ENCODE data around the gene FBXO45. TPM values are rescaled to one million over a fixed set of nuclear protein-coding genes. Genes with fewer than 3 reads are reported as not detected.

The FBXO45 gene
- total and polyA plus RNA-seq, 9 of the 15 experiments (the other 6 are each of a cell fraction or from before 2014, with no cell fraction given), result 15.2 to 52.8 (median 37.0) TPM

- TF ChIP-seq GABPB1 (CRISPR knock-in tag; IDR thresholded peaks at IDR 0.05) (peak; percentile 63), CXXC5 (CRISPR knock-in tag; IDR thresholded peaks at IDR 0.05) (peak; percentile 68), JUND (IDR thresholded peaks at IDR 0.05; ENCODE audit: borderline replicate concordance, low read depth, low read length) (no peak), JUND (tag; IDR thresholded peaks at IDR 0.05; ENCODE audit: borderline replicate concordance, low read depth, low read length) (no peak; the same call in 2 of the 3 replicates), SUPT5H (IDR thresholded peaks at IDR 0.05) (no peak), ZNF592 (IDR thresholded peaks at IDR 0.05) (peak; percentile 73), ZBTB11 (CRISPR knock-in tag; IDR thresholded peaks at IDR 0.05) (0 out of 6 replicates have a peak, but pooled peaks of 1 of the 3 experiments have one; percentile 33), HCFC1 (IDR thresholded peaks at IDR 0.05; ENCODE audit: low read depth, low read length) (0 out of 2 replicates have a peak, but pooled peaks have one; percentile 22), CBX8 (IDR thresholded peaks at IDR 0.05; ENCODE audit: borderline replicate concordance, extremely low read depth, low read depth, low read length, poor library complexity, severe bottlenecking) (no peak), CTBP1 (IDR thresholded peaks at IDR 0.05; ENCODE audit: borderline replicate concordance) (peak; percentile 97), SMAD1 (IDR thresholded peaks at IDR 0.05; ENCODE audit: low read depth, low read length, partially characterized antibody) (peak; percentile 26), ZFP36 (IDR thresholded peaks at IDR 0.05; ENCODE audit: low read depth, low read length, partially characterized antibody) (peak; percentile 6), PHF8 (IDR thresholded peaks at IDR 0.05; ENCODE audit: borderline replicate concordance, low read length) (peak; percentile 63; the same call in 1 of the 2 replicates), HNRNPLL (IDR thresholded peaks at IDR 0.05; ENCODE audit: low read depth, low read length, poor library complexity, severe bottlenecking) (peak; percentile 14), ATF1 (CRISPR knock-in tag; IDR thresholded peaks at IDR 0.05) (no peak), ATF1 (tag; IDR thresholded peaks at IDR 0.05) (peak; percentile 28; the same call in 1 of the 2 replicates), ETV5 (CRISPR knock-in tag; IDR thresholded peaks at IDR 0.05; ENCODE audit: low read depth) (no peak; the same call in 1 of the 2 replicates), ERF (CRISPR knock-in tag; IDR thresholded peaks at IDR 0.05) (no peak), RCOR1 (IDR thresholded peaks at IDR 0.05; ENCODE audit: borderline replicate concordance in 1 of 2, low read depth in 2 of 2, low read length in 2 of 2) (peak in 1 of 2 experiments; percentile 75; a peak in 2 of 4 replicates)
Observed at GRCh38 chr3:196528639-196529233, 39.7 kb upstream of the FBXO45 start (continued).
